ENCODE results near the gene CDK7. TPM values are rescaled to one million over a fixed set of nuclear protein-coding genes. Genes with fewer than 3 reads are reported as not detected.
"Not testable (repeated sequence)": the region's sequence is repeated elsewhere in the genome, so short reads cannot be mapped to it uniquely, and the experiment has no call there.

Gene CDK7
- total and polyA plus RNA-seq, 2 donors (not counting 1 experiment from before 2014, with no cell fraction given), result 12.3 to 30.6 TPM

DNA sequence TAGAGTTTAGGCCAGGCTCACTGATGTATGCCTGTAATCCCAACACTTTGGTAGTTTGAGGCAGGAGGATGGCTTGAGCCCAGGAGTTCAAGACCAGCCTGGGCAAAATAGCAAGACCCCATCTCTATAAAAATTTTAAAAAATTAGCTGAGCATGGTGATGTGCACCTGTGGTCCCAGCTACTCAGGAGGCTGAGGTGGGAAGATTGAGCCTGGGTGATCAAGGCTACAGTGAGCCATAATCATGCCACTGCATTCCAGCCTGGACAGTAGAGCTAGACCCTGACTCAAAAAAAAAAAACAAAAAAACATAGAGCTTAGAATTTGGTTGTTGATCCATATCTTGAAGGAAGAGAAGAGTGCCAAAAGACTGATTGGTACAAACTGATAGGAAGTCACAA, 14.7 kb upstream of the CDK7 start:
- no peaks in the 10 kb centered on the region for H3K9me3 ChIP-seq (ENCODE audit: control extremely low read depth in 1 of 3, control insufficient read depth in 2 of 3, insufficient read depth in 1 of 3, low read length in 2 of 3)
- Mint-ChIP-seq H3K27ac (no peak overlapping the region), H3K4me3 (no peak overlapping the region), H3K4me1 (peaks cover 20% of the 10 kb centered on the region), H3K27me3 (no peaks in the 10 kb centered on the region), H3K9me3 (ENCODE audit: insufficient read depth) (no peaks in the 10 kb centered on the region)
- ATAC-seq (ENCODE audit: low read depth) (no peak), DNase-seq (no peak)
- no peak overlapping the region for H3K27ac ChIP-seq (ENCODE audit: low read length in 2 of 2)
- H3K27me3 ChIP-seq (replicated peaks in 1 of 4; ENCODE audit: control extremely low read depth in 1 of 4, control insufficient read depth in 3 of 4, insufficient read depth in 4 of 4, low read length in 3 of 4), result no peaks in the 10 kb centered on the region
- peaks cover 20% of the 10 kb centered on the region for H4K20me1 ChIP-seq (ENCODE audit: control insufficient read depth, insufficient read depth, low read length, poor library complexity, severe bottlenecking)
- TF ChIP-seq EZH2 (IDR thresholded peaks at IDR 0.05; ENCODE audit: borderline replicate concordance, insufficient read depth, low read depth, low read length, poor library complexity, severe bottlenecking) (no peak), CTCF (IDR thresholded peaks at IDR 0.05) (no peak)
- no peak overlapping the region for H3K4me2 ChIP-seq (replicated peaks; ENCODE audit: low read depth, low read length, poor library complexity, severe bottlenecking)
- H2AFZ ChIP-seq (ENCODE audit: insufficient read depth, low read depth, low read length, poor library complexity, severe bottlenecking), result no peak overlapping the region
- POLR2A ChIA-PET, result no interaction called here
- CTCF ChIA-PET, result interaction anchor here (1.2 kb wide), 1 partner anchor 15 kb away, joined by 3 read pairs; the partner anchor contains the start of gene CDK7
- peaks cover 0 to 3% of the 10 kb centered on the region in 2 experiments for H3K36me3 ChIP-seq (replicated peaks in 1 of 2; ENCODE audit: control extremely low read depth in 1 of 2, control insufficient read depth in 1 of 2, extremely low read depth in 1 of 2, insufficient read depth in 2 of 2, low read length in 1 of 2)
- peaks cover 44% of the 10 kb centered on the region for H3K79me2 ChIP-seq (ENCODE audit: control insufficient read depth, insufficient read depth, low read length)
- peaks cover 8 to 17% of the 10 kb centered on the region in 2 donors for H3K4me1 ChIP-seq (ENCODE audit: control insufficient read depth in 2 of 2, insufficient read depth in 2 of 2, low read length in 2 of 2)
- intact Hi-C loops (cut with micrococcal nuclease), result loop anchor here (5.0 kb wide), 1 partner anchor 113 kb away; no protein-coding TSS in a partner anchor
- no peak overlapping the region for H3K4me3 ChIP-seq (ENCODE audit: control extremely low read depth in 1 of 5, extremely low read depth in 1 of 5, insufficient read depth in 1 of 5, low read depth in 2 of 5, low read length in 4 of 5)
- H3K9ac ChIP-seq (ENCODE audit: low read length), result no peak overlapping the region

- H3K79me2 ChIP-seq (ENCODE audit: control insufficient read depth, insufficient read depth, low read length), result peaks cover 44% of the 10 kb centered on the region
- H3K4me3 ChIP-seq (ENCODE audit: control extremely low read depth in 1 of 5, extremely low read depth in 1 of 5, insufficient read depth in 1 of 5, low read depth in 2 of 5, low read length in 4 of 5); H3K9me3 Mint-ChIP-seq (ENCODE audit: insufficient read depth); H3K27me3 ChIP-seq (replicated peaks in 1 of 4; ENCODE audit: control extremely low read depth in 1 of 4, control insufficient read depth in 3 of 4, insufficient read depth in 4 of 4, low read length in 3 of 4); H3K27ac Mint-ChIP-seq; H3K4me2 ChIP-seq (replicated peaks; ENCODE audit: low read depth, low read length, poor library complexity, severe bottlenecking); DNase-seq; POLR2A ChIA-PET; H3K4me3 Mint-ChIP-seq; H3K36me3 ChIP-seq (replicated peaks in 1 of 2; ENCODE audit: control extremely low read depth in 1 of 2, control insufficient read depth in 1 of 2, extremely low read depth in 1 of 2, insufficient read depth in 2 of 2, low read length in 1 of 2); H3K9ac ChIP-seq (ENCODE audit: low read length); H2AFZ ChIP-seq (ENCODE audit: insufficient read depth, low read depth, low read length, poor library complexity, severe bottlenecking); H3K9me3 ChIP-seq (ENCODE audit: control extremely low read depth in 1 of 3, control insufficient read depth in 2 of 3, insufficient read depth in 1 of 3, low read length in 2 of 3); H3K27me3 Mint-ChIP-seq; CTCF ChIA-PET; intact Hi-C loops (cut with micrococcal nuclease); ATAC-seq (ENCODE audit: low read depth); H3K27ac ChIP-seq (ENCODE audit: low read length in 2 of 2): not testable (repeated sequence)
- peaks cover 20% of the 10 kb centered on the region for H4K20me1 ChIP-seq (ENCODE audit: control insufficient read depth, insufficient read depth, low read length, poor library complexity, severe bottlenecking)
- WGBS (ENCODE audit: insufficient coverage), result 96% methylated on average over 13 of the region's 18 CpGs
- peaks cover 20% of the 10 kb centered on the region for H3K4me1 Mint-ChIP-seq
- peaks cover 8 to 17% of the 10 kb centered on the region in 2 donors for H3K4me1 ChIP-seq (ENCODE audit: control insufficient read depth in 2 of 2, insufficient read depth in 2 of 2, low read length in 2 of 2)
Measured at GRCh38 chr5:69220371-69220770, 14.3 kb upstream of the CDK7 start.

DNA sequence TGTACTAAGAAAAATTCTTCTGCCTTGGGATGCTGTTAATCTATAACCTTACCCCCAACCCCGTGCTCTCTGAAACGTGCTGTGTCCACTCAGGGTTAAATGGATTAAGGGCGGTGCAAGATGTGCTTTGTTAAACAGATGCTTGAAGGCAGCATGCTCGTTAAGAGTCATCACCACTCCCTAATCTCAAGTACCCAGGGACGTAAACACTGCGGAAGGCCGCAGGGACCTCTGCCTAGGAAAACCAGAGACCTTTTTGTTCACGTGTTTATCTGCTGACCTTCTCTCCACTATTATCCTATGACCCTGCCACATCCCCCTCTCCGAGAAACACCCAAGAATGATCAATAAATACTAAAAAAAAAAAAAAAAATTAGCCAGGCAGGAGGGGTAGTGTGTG, 13.9 kb upstream of the CDK7 start:
- DNase-seq; H3K9me3 ChIP-seq (ENCODE audit: control extremely low read depth in 1 of 3, control insufficient read depth in 2 of 3, insufficient read depth in 1 of 3, low read length in 2 of 3); H3K4me3 Mint-ChIP-seq; H3K27ac Mint-ChIP-seq; H3K27me3 Mint-ChIP-seq; H3K4me3 ChIP-seq (ENCODE audit: control extremely low read depth in 1 of 5, extremely low read depth in 1 of 5, insufficient read depth in 1 of 5, low read depth in 2 of 5, low read length in 4 of 5); H3K27me3 ChIP-seq (replicated peaks in 1 of 4; ENCODE audit: control extremely low read depth in 1 of 4, control insufficient read depth in 3 of 4, insufficient read depth in 4 of 4, low read length in 3 of 4); H3K4me2 ChIP-seq (replicated peaks; ENCODE audit: low read depth, low read length, poor library complexity, severe bottlenecking); H3K27ac ChIP-seq (ENCODE audit: low read length in 2 of 2); H3K9me3 Mint-ChIP-seq (ENCODE audit: insufficient read depth); intact Hi-C loops (cut with micrococcal nuclease); H3K36me3 ChIP-seq (replicated peaks in 1 of 2; ENCODE audit: control extremely low read depth in 1 of 2, control insufficient read depth in 1 of 2, extremely low read depth in 1 of 2, insufficient read depth in 2 of 2, low read length in 1 of 2); ATAC-seq (ENCODE audit: low read depth); H3K9ac ChIP-seq (ENCODE audit: low read length); H2AFZ ChIP-seq (ENCODE audit: insufficient read depth, low read depth, low read length, poor library complexity, severe bottlenecking); CTCF ChIA-PET; POLR2A ChIA-PET: not testable (repeated sequence)
- peaks cover 20% of the 10 kb centered on the region for H4K20me1 ChIP-seq (ENCODE audit: control insufficient read depth, insufficient read depth, low read length, poor library complexity, severe bottlenecking)
- peaks cover 20% of the 10 kb centered on the region for H3K4me1 Mint-ChIP-seq
- H3K4me1 ChIP-seq (ENCODE audit: control insufficient read depth in 2 of 2, insufficient read depth in 2 of 2, low read length in 2 of 2), result peaks cover 8 to 17% of the 10 kb centered on the region in 2 donors
- H3K79me2 ChIP-seq (ENCODE audit: control insufficient read depth, insufficient read depth, low read length), result peaks cover 47% of the 10 kb centered on the region
- 93% methylated on average over 3 of the region's 9 CpGs for WGBS (ENCODE audit: insufficient coverage)

Data from B cell (primary cell).